WTC11 (cell line): ENCODE data around the gene PITPNC1.

Experiments used
- CTCF ChIP-seq: fragments of 200-600 bp; IDR thresholded peaks from 2 replicates; pipeline ENCODE4 v1.8.0; 2022; ENCODE audit warnings: antibody characterized with exemption
- JUN ChIP-seq: sonication (generic); formaldehyde crosslinking; IDR thresholded peaks from 2 replicates; pipeline ENCODE4 v1.8.0; 2023; ENCODE audit warnings: mild to moderate bottlenecking, missing genetic modification reagents
- TF ChIP-seq, protein P1 (sequence below): sonication (generic); formaldehyde crosslinking; IDR thresholded peaks from 2 replicates; pipeline ENCODE4 v1.8.0; 2022; ENCODE audit warnings: mild to moderate bottlenecking, missing genetic modification reagents
- TF ChIP-seq, protein P2 (sequence below): sonication (generic); formaldehyde crosslinking; IDR thresholded peaks from 2 replicates; pipeline ENCODE4 v1.8.1; 2022; ENCODE audit warnings: missing genetic modification reagents, borderline replicate concordance

- TF ChIP-seq, protein P1, sequence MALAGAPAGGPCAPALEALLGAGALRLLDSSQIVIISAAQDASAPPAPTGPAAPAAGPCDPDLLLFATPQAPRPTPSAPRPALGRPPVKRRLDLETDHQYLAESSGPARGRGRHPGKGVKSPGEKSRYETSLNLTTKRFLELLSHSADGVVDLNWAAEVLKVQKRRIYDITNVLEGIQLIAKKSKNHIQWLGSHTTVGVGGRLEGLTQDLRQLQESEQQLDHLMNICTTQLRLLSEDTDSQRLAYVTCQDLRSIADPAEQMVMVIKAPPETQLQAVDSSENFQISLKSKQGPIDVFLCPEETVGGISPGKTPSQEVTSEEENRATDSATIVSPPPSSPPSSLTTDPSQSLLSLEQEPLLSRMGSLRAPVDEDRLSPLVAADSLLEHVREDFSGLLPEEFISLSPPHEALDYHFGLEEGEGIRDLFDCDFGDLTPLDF = no peak
- TF ChIP-seq JUN (no peak), CTCF (no peak)
- TF ChIP-seq, protein P2, sequence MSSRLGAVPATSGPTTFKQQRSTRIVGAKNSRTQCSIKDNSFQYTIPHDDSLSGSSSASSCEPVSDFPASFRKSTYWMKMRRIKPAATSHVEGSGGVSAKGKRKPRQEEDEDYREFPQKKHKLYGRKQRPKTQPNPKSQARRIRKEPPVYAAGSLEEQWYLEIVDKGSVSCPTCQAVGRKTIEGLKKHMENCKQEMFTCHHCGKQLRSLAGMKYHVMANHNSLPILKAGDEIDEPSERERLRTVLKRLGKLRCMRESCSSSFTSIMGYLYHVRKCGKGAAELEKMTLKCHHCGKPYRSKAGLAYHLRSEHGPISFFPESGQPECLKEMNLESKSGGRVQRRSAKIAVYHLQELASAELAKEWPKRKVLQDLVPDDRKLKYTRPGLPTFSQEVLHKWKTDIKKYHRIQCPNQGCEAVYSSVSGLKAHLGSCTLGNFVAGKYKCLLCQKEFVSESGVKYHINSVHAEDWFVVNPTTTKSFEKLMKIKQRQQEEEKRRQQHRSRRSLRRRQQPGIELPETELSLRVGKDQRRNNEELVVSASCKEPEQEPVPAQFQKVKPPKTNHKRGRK (CRISPR knock-in tag) = no peak
Measured at GRCh38 chr17:67725807-67726206, 348.7 kb downstream of the PITPNC1 start.
